Endothelial cell of umbilical vein (primary cell): ENCODE data around the gene EPS15. TPM values are rescaled to one million over a fixed set of nuclear protein-coding genes. Genes with fewer than 3 reads are reported as not detected.

Experiments
- BruUV-seq: library from RNA; stranded (reverse); fragments of 400-500 nt; replicated peaks from 2 replicates; lab custom pipeline; 2021; lab: Mats Ljungman, UMichigan
- CTCF ChIA-PET: fragments of 300-600, 350-600 bp; sonication (Branson Sonifier 250); formaldehyde crosslinking; loops from one replicate; lab custom pipeline; 2021; ENCODE audit warnings: antibody characterized with exemption, inconsistent platforms; lab: Charles Lee
- POLR2A ChIA-PET: fragments of 300-600, 350-600 bp; sonication (Branson Sonifier 250); formaldehyde crosslinking; loops from one replicate; lab custom pipeline; 2021; ENCODE audit warnings: antibody characterized with exemption, inconsistent platforms; lab: Charles Lee
- DNase-seq: peaks from one replicate; pipeline ENCODE4 v3.0.0-alpha.2; 2011; ENCODE audit warnings: low read depth, low spot score
- FAIRE-seq: peaks from 2 replicates; lab custom pipeline; 2011; peaks lifted over from hg19 to GRCh38; lab: Jason Lieb, UNC
- H2AFZ ChIP-seq: 2 replicates; pipeline ENCODE4 v1.6.0; 2012; ENCODE audit warnings: low read depth, low read length, control low read depth, inconsistent platforms
- H3K27ac ChIP-seq: 2 replicates; pipeline ENCODE4 v1.5.1; 2011; ENCODE audit warnings: low read depth, mild to moderate bottlenecking, control low read depth, low read length, moderate library complexity; ENCODE audit not compliant: insufficient read depth
- H3K27me3 ChIP-seq, 2 experiments: 2 replicates each; pipeline versions ENCODE4 v1.6.0 to v1.6.1; 2011; ENCODE audit warnings: low read length in 2 of 2, mixed read lengths in 1 of 2; ENCODE audit not compliant: control insufficient read depth in 2 of 2, insufficient read depth in 2 of 2
- H3K36me3 ChIP-seq, 2 experiments: 2 replicates in 1 of 2; 3 replicates in 1 of 2; pipeline ENCODE4 v1.5.1; 2011; ENCODE audit warnings: low read length in 2 of 2, mild to moderate bottlenecking in 1 of 2, moderate library complexity in 1 of 2; ENCODE audit not compliant: control insufficient read depth in 2 of 2, insufficient read depth in 2 of 2; ENCODE audit errors: extremely low read depth in 1 of 2
- H3K4me1 ChIP-seq: 3 replicates; pipeline ENCODE4 v1.5.1; 2011; ENCODE audit warnings: mild to moderate bottlenecking, low read length; ENCODE audit not compliant: control insufficient read depth, insufficient read depth; ENCODE audit errors: extremely low read depth
- H3K4me2 ChIP-seq: 2 replicates; pipeline ENCODE4 v1.6.1; 2011; ENCODE audit warnings: low read length, control low read depth, mixed read lengths; ENCODE audit not compliant: insufficient read depth
- H3K4me3 ChIP-seq, 3 experiments: fragments of 200-600 bp in 1 of 3; sonication (generic), shearing (Covaris generic) in 1 of 3; replicated peaks in 1 of 3; 2 replicates each; pipeline ENCODE4 v1.5.1; 2011 to 2016; ENCODE audit warnings: control low read depth in 3 of 3, low read length in 3 of 3, mild to moderate bottlenecking in 2 of 3, inconsistent platforms in 1 of 3, low read depth in 1 of 3, moderate library complexity in 1 of 3; ENCODE audit not compliant: insufficient read depth in 1 of 3
- H3K79me2 ChIP-seq: 2 replicates; pipeline ENCODE4 v1.6.0; 2012; ENCODE audit warnings: low read length, inconsistent platforms; ENCODE audit not compliant: control insufficient read depth, insufficient read depth
- H3K9ac ChIP-seq: replicated peaks from 2 replicates; pipeline ENCODE3; 2011; ENCODE audit warnings: low read length, control low read depth; ENCODE audit not compliant: insufficient read depth; ENCODE audit errors: extremely low read depth
- H3K9me1 ChIP-seq: replicated peaks from 3 replicates; pipeline ENCODE4 v1.6.0; 2011; ENCODE audit warnings: mild to moderate bottlenecking, low read length; ENCODE audit not compliant: control insufficient read depth, insufficient read depth; ENCODE audit errors: extremely low read depth
- H3K9me3 ChIP-seq: replicated peaks from 2 replicates; pipeline ENCODE4 v1.5.1; 2012; ENCODE audit warnings: low read length, inconsistent platforms; ENCODE audit not compliant: control insufficient read depth, insufficient read depth
- H4K20me1 ChIP-seq: replicated peaks from 2 replicates; pipeline ENCODE3; 2011; ENCODE audit warnings: mild to moderate bottlenecking, low read length; ENCODE audit not compliant: control insufficient read depth, insufficient read depth; ENCODE audit errors: extremely low read depth
- CTCF ChIP-seq, 2 donors: IDR thresholded peaks; 1 replicate in 1 of 2; 2 replicates in 1 of 2; pipeline ENCODE4 v1.5.1; 2011; ENCODE audit warnings: low read length in 2 of 2, mild to moderate bottlenecking in 2 of 2, moderate library complexity in 2 of 2, control low read depth in 1 of 2, inconsistent platforms in 1 of 2, low read depth in 1 of 2; ENCODE audit not compliant: insufficient read depth in 1 of 2; ENCODE audit errors: extremely low read depth in 1 of 2
- EZH2 ChIP-seq: IDR thresholded peaks from 2 replicates; pipeline ENCODE4 v1.6.1; 2012; ENCODE audit warnings: borderline replicate concordance, low read depth, mild to moderate bottlenecking, moderate library complexity, low read length, inconsistent platforms; ENCODE audit not compliant: severe bottlenecking
- FOS ChIP-seq: IDR thresholded peaks from 2 replicates; pipeline ENCODE4 v1.6.1; 2011; ENCODE audit warnings: mild to moderate bottlenecking, low read length, moderate library complexity, borderline replicate concordance; ENCODE audit not compliant: insufficient read depth
- GATA2 ChIP-seq: IDR thresholded peaks from 2 replicates; pipeline ENCODE4 v1.7.0; 2011; ENCODE audit warnings: low read depth, mild to moderate bottlenecking, moderate library complexity, mixed read lengths, low read length; ENCODE audit not compliant: insufficient read length, insufficient read depth
- JUN ChIP-seq: IDR thresholded peaks from 2 replicates; pipeline ENCODE4 v1.6.1; 2011; ENCODE audit warnings: borderline replicate concordance, low read depth; ENCODE audit not compliant: insufficient read length, insufficient read depth
- MAX ChIP-seq: IDR thresholded peaks from 2 replicates; pipeline ENCODE4 v1.6.1; 2011; ENCODE audit not compliant: insufficient read depth, insufficient read length
- MYC ChIP-seq: IDR thresholded peaks from one replicate; pipeline ENCODE4 v1.6.1; 2011; ENCODE audit warnings: mild to moderate bottlenecking, low read depth, low read length
- POLR2A ChIP-seq: IDR thresholded peaks from 2 replicates; pipeline ENCODE4 v1.6.1; 2012; ENCODE audit warnings: low read depth, mild to moderate bottlenecking, control low read depth, low read length
- POLR2AphosphoS5 ChIP-seq: IDR thresholded peaks from 2 replicates; pipeline ENCODE4 v1.6.1; 2012; ENCODE audit warnings: low read depth, mild to moderate bottlenecking, control low read depth, low read length, moderate library complexity; ENCODE audit not compliant: insufficient read depth
- dilution Hi-C: fragments of 300-500 bp; cut with MboI; formaldehyde crosslinking; loops from one replicate; pipeline ENCODE4 v1.15.0; 2019; ENCODE audit warnings: low sequenced_read_pairs; ENCODE audit not compliant: extremely low pct_ligation_motif_present
- intact Hi-C: fragments of 100-400 bp; cut with micrococcal nuclease; formaldehyde crosslinking; loops from one replicate; pipeline ENCODE4 v1.10.0; 2022
- polyA plus RNA-seq, 4 experiments: library from polyadenylated mRNA; depleted of rRNA in 3 of 4; stranded (reverse) in 3 of 4; unstranded in 1 of 4; fragments of >200 nt; gene quantifications; 2 replicates each; pipeline versions ENCODE4 v1.2.1 to v1.2.3, GENCODE V29; 2011 to 2012; ENCODE audit warnings: missing spikeins in 1 of 4
- total RNA-seq: library from RNA; stranded (reverse); gene quantifications from 2 replicates; pipeline ENCODE4 v1.2.3, GENCODE V29; 2021

Gene EPS15
- total and polyA plus RNA-seq, 2 donors (not counting 3 experiments of a cell fraction or from before 2014, with no cell fraction given): 15.4 to 44.8 TPM

GRCh38 chr1:51316846-51317120 is 202.3 kb downstream of the EPS15 start:
- no TSS peak for BruUV-seq
- TF ChIP-seq MYC (no peak), EZH2 (no peak), MAX (no peak), GATA2 (no peak), JUN (no peak), FOS (no peak), CTCF (IDR thresholded peaks at IDR 0.05; ENCODE audit: extremely low read depth in 1 of 2, insufficient read depth in 1 of 2, low read depth in 1 of 2, low read length in 2 of 2) (no peak), POLR2AphosphoS5 (no peak), POLR2A (no peak)
- POLR2A ChIA-PET: no interaction called here
- DNase-seq (no peak), FAIRE-seq (no peak)
- no peak overlapping the region for H3K27ac ChIP-seq
- no peaks in the 10 kb centered on the region for H3K27me3 ChIP-seq
- H3K9me1 ChIP-seq: no peaks in the 10 kb centered on the region
- dilution Hi-C loops: no loop called here
- H3K9ac ChIP-seq: no peak overlapping the region
- no peak overlapping the region for H3K4me2 ChIP-seq
- CTCF ChIA-PET: no interaction called here
- no peaks in the 10 kb centered on the region for H3K9me3 ChIP-seq
- no peaks in the 10 kb centered on the region for H4K20me1 ChIP-seq
- H3K4me3 ChIP-seq: no peak overlapping the region
- no peak overlapping the region for H2AFZ ChIP-seq
- H3K4me1 ChIP-seq: peaks cover 27% of the 10 kb centered on the region
- no peaks in the 10 kb centered on the region for H3K79me2 ChIP-seq
- no peaks in the 10 kb centered on the region for H3K36me3 ChIP-seq
- intact Hi-C loops: no loop called here
